ENCODE results near the gene AMOT.

GRCh38 chrX:112812741-112813140 is 27.9 kb downstream of the AMOT start:
- no peak for TF ChIP-seq CTCF (IDR thresholded peaks at IDR 0.05)
- TF ChIP-seq EP300 (IDR thresholded peaks at IDR 0.05): no peak
